Measurements from ENCODE around the gene RAB6A.

DNA sequence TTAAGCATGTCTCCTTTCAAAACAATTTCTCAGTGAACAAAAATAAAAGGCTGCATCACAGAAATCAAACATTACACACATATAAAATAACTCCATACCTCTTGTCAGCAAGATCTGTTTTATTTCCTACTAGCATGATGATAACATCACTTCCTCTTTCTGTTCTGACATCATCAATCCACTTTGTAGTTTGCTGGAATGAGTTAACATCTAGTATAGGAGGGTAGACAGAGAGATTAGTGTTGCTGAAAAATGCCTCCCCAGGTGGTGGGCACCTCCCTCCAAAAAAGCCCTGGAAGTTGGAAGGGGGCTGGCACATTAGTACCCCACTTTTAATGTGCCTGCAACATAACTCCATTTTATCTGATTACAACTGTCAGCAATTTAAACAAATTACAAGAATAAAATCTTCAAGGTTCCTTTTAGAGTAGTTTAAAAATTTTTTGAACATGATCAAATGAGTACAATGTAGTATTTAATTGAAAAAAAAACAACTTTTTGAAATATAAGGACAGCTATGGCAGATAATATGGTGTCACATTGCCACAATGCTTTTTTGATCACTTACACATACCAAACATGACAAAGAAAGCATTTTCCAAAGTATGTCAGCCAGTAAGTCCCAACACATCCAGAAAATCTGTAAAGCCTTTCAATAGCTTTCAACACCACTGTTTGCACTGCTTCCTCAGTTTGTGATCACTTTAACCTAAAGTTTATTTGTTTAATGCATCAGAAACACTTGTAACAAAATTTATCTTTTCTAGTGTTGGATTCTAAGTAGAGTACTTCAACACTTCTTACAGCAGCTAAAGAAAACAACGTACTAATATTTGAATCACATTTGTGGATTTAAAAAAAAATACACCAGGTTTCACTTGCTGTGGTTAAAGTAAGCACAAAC lies 44.5 kb downstream of the RAB6A start:
- TF ChIP-seq, protein P1, sequence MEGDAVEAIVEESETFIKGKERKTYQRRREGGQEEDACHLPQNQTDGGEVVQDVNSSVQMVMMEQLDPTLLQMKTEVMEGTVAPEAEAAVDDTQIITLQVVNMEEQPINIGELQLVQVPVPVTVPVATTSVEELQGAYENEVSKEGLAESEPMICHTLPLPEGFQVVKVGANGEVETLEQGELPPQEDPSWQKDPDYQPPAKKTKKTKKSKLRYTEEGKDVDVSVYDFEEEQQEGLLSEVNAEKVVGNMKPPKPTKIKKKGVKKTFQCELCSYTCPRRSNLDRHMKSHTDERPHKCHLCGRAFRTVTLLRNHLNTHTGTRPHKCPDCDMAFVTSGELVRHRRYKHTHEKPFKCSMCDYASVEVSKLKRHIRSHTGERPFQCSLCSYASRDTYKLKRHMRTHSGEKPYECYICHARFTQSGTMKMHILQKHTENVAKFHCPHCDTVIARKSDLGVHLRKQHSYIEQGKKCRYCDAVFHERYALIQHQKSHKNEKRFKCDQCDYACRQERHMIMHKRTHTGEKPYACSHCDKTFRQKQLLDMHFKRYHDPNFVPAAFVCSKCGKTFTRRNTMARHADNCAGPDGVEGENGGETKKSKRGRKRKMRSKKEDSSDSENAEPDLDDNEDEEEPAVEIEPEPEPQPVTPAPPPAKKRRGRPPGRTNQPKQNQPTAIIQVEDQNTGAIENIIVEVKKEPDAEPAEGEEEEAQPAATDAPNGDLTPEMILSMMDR (IDR thresholded peaks at IDR 0.05 in 2 of 3, conservative IDR thresholded peaks at IDR 0.05 in 1 of 3; ENCODE audit: borderline replicate concordance in 1 of 3, insufficient read depth in 1 of 3, low read depth in 2 of 3, low read length in 2 of 3), result no peak
- TF ChIP-seq EZH2 (IDR thresholded peaks at IDR 0.05) (no peak), POLR2A (IDR thresholded peaks at IDR 0.05; ENCODE audit: borderline replicate concordance, extremely low read depth, insufficient read depth, insufficient read length) (no peak), POLR2AphosphoS5 (IDR thresholded peaks at IDR 0.05; ENCODE audit: low read depth, low read length) (no peak), SRF (IDR thresholded peaks at IDR 0.05; ENCODE audit: low read depth) (no peak)
